ENCODE results near the gene UNG.

Gene UNG

DNA sequence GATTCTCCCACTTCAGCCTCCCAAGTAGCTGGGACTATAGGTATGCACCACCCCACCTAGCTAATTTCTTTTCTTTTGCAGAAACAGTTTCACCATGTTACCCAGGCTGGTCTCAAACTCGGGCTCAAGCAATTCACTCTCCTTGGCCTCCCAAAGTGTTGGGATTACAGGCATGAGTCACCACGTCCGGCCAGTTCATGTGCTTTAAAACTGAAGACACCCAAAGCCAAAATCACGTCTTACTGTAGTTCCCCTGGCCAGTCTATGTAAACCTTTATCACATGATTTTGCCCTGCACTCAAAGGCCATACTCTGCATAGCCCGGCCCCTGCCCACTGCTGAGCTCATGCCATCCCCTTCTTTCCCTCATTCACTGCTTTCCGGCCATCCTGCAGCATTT lies 8.6 kb upstream of the UNG start:
- TF ChIP-seq CTCF (IDR thresholded peaks at IDR 0.05; ENCODE audit: low read depth, low read length, missing control alignments) = no peak
- DNase-seq (ENCODE audit: extremely low read depth, low read depth) = no peak

GRCh38 chr12:109089683-109090082 lies 7.7 kb upstream of the UNG start:
- DNase-seq (ENCODE audit: extremely low read depth, low read depth) = no peak
- TF ChIP-seq CTCF (IDR thresholded peaks at IDR 0.05; ENCODE audit: low read depth, low read length, missing control alignments) = no peak
- no peak overlapping the region for H3K4me3 ChIP-seq (replicated peaks; ENCODE audit: low read depth, low read length)

More for the DNA sequence above, 8.6 kb upstream of the UNG start:
- no peak overlapping the region for H3K4me3 ChIP-seq (replicated peaks; ENCODE audit: low read depth, low read length)

- H3K4me3 ChIP-seq (replicated peaks; ENCODE audit: low read depth, low read length) = peak overlapping the region; percentile 58
- no peak for TF ChIP-seq CTCF (IDR thresholded peaks at IDR 0.05; ENCODE audit: low read depth, low read length, missing control alignments)
- no peak for DNase-seq (ENCODE audit: extremely low read depth, low read depth)
Observed at GRCh38 chr12:109092497-109093021, 4.8 kb upstream of the UNG start.

GRCh38 chr12:109093022-109093918 lies 4.1 kb upstream of the UNG start, which contains the start of gene ALKBH2:
TSS of gene ALKBH2 (minus strand) at chr12:109093472. CDS start at chr12:109092786, 686 bp downstream.
- peak; percentile 73 for DNase-seq (ENCODE audit: extremely low read depth, low read depth)
- peak within 1 kb of the TSS; percentile 58 for H3K4me3 ChIP-seq (replicated peaks; ENCODE audit: low read depth, low read length)
- TF ChIP-seq CTCF (IDR thresholded peaks at IDR 0.05; ENCODE audit: low read depth, low read length, missing control alignments) = peak; percentile 92

GRCh38 chr12:109097140-109097434 lies 310 bp upstream of the UNG start:
- DNase-seq (ENCODE audit: extremely low read depth, low read depth) = no peak
- peak overlapping the region; percentile 81 for H3K4me3 ChIP-seq (replicated peaks; ENCODE audit: low read depth, low read length)
- no peak for TF ChIP-seq CTCF (IDR thresholded peaks at IDR 0.05; ENCODE audit: low read depth, low read length, missing control alignments)

GRCh38 chr12:109098183-109098604 lies 797 bp downstream of the UNG start:
- peak overlapping the region; percentile 81 for H3K4me3 ChIP-seq (replicated peaks; ENCODE audit: low read depth, low read length)
- TF ChIP-seq CTCF (IDR thresholded peaks at IDR 0.05; ENCODE audit: low read depth, low read length, missing control alignments) = no peak
- no peak for DNase-seq (ENCODE audit: extremely low read depth, low read depth)

All from HFF-Myc (cell line).